ENCODE data around the gene PLPPR1.
"Not testable (repeated sequence)": the region's sequence is repeated elsewhere in the genome, so short reads cannot be mapped to it uniquely, and the experiment has no call there.

The PLPPR1 gene

DNA sequence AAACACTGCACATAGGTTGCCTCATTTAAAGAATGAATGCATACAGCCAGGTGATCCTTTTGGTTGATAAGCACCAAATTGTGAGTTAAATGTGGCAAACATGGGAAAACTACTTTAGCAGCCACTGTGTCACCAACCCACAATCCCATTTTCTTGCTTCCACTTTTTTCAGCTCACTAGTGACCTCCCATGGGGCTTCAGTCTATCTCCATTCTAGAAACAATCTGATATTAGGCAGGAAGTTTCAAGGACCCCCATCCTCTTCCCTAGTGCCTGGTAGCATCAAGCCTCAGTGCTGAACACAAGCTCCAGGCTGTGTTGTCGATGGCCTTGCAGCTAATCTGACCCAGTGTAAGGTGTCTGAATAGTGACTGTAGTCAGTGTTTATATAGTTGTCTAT, 66.2 kb downstream of the PLPPR1 start:
- H3K9ac ChIP-seq: no peak overlapping the region

DNA sequence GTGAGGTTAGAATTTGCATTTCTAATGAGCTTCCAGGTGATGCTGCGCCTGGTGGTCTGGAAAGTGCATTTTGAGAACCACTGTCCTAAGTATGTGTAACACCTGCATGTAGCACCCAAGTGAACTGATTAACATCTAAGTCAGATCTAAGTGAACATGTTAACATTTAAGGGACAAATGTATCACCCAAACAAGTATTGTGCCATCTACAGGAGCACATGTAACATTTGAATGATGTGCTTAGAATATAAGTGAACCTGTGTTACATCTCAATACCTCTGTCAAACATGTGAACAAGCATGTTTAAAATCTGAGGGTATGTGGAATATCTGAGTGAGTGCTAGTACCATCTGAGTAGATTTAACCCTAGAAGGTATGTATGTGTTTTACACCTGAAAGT, 68.7 kb downstream of the PLPPR1 start:
- no peak for TF ChIP-seq Cebpa-rat (IDR thresholded peaks at IDR 0.05)
- no peak overlapping the region for H3K27ac ChIP-seq

More for the DNA sequence above, 66.2 kb downstream of the PLPPR1 start:
- no peaks in the 10 kb centered on the region for H4K20me1 ChIP-seq
- H3K4me2 ChIP-seq: no peak overlapping the region
- no peak overlapping the region for H3K27ac ChIP-seq
- no peaks in the 10 kb centered on the region for H3K9me3 ChIP-seq (replicated peaks in 1 of 11)
- no peaks in the 10 kb centered on the region for H3K4me1 ChIP-seq
- no peaks in the 10 kb centered on the region for H3K36me3 ChIP-seq
- no peak for TF ChIP-seq Cebpa-rat (IDR thresholded peaks at IDR 0.05)
- H3K27me3 ChIP-seq: no peaks in the 10 kb centered on the region
- H3K4me3 ChIP-seq: no peak overlapping the region

DNA sequence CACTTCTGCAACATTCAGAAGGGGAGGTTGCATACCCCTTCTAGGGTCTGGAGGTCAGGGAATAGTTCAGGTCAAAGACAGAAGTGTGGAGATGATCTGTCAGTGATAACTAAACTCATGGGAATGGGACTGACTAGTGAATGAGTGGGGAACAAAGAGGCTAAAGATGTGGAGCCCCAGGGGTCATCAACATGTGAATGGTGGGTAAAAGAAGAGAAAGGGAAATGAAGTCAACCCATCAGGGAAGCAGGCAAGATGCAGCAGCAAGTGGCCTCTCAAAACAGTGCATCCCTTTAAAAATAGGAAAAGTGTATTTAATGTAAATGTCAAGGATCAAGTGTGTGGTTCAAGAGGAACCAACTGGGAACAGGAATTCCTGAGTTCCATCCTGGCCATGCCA, 69.9 kb downstream of the PLPPR1 start:
- TF ChIP-seq Cebpa-rat (IDR thresholded peaks at IDR 0.05): no peak
- H3K36me3 ChIP-seq: no peaks in the 10 kb centered on the region
- H3K4me3 ChIP-seq: no peak overlapping the region
- H3K9ac ChIP-seq: no peak overlapping the region
- H3K27me3 ChIP-seq: no peaks in the 10 kb centered on the region
- H3K9me3 ChIP-seq (replicated peaks in 1 of 11): no peaks in the 10 kb centered on the region
- H4K20me1 ChIP-seq: no peaks in the 10 kb centered on the region
- no peak overlapping the region for H3K4me2 ChIP-seq
- H3K27ac ChIP-seq: no peak overlapping the region
- no peaks in the 10 kb centered on the region for H3K4me1 ChIP-seq

More for the DNA sequence above, 68.7 kb downstream of the PLPPR1 start:
- Histone ChIP-seq H3K9me3 (replicated peaks in 1 of 11) (no peaks in the 10 kb centered on the region), H3K27me3 (no peaks in the 10 kb centered on the region), H3K36me3 (no peaks in the 10 kb centered on the region), H3K4me2 (no peak overlapping the region), H3K9ac (no peak overlapping the region), H3K4me1 (no peaks in the 10 kb centered on the region), H4K20me1 (no peaks in the 10 kb centered on the region), H3K4me3 (no peak overlapping the region)

DNA sequence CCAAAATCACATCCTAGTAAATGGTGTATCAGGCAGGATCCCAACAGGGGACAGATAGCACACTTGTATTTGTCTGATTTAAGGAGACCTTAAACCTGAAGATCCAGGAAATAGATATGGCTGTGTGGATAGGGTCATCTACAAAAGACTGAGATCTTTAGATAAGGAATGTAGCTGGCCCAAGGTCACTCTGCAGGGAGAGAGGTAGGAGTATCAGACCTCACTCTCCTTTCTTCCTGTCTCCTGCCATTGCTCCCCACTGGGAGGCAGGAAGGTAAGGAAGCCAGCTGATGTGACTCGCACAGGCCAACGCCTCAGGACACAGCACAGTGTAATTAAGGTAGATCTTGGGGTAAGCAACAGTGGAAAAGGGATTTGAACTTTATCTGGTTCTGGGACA, 85.8 kb downstream of the PLPPR1 start:
- H3K27ac ChIP-seq: no peak overlapping the region
- H3K4me1 ChIP-seq: no peaks in the 10 kb centered on the region; a peak in 1 of 20 replicates
- no peak overlapping the region for H3K4me2 ChIP-seq
- TF ChIP-seq Cebpa-rat (IDR thresholded peaks at IDR 0.05): no peak
- H3K27me3 ChIP-seq: no peaks in the 10 kb centered on the region
- no peak overlapping the region for H3K4me3 ChIP-seq
- H4K20me1 ChIP-seq: no peaks in the 10 kb centered on the region
- peaks cover 0 to 1% (median 0%) of the 10 kb centered on the region in 11 experiments; a peak in 1 of 22 replicates for H3K9me3 ChIP-seq (replicated peaks in 1 of 11)
- H3K9ac ChIP-seq: no peak overlapping the region
- no peaks in the 10 kb centered on the region for H3K36me3 ChIP-seq

DNA sequence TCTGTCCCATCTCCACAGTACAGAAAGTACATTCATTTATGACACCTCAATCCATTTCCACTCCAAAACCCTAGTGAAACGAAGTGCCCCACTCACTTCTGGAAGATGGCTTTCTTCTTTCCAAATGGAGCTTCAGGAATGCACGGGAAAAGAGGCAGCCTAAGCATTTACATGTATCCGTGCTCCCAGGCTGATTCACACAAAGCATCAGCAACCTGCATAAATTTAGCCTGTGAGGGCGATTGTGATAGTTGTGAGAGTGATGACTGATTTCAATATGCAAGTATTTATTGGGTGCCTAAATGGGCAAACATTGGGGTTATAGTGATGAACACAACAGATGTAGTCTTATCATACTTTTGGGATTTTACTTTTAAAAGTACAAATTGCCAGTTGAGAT, 86.6 kb downstream of the PLPPR1 start:
- Histone ChIP-seq H3K36me3 (no peaks in the 10 kb centered on the region), H3K4me2 (no peak overlapping the region), H3K27me3 (no peaks in the 10 kb centered on the region), H3K4me3 (no peak overlapping the region), H4K20me1 (no peaks in the 10 kb centered on the region), H3K9ac (no peak overlapping the region), H3K9me3 (replicated peaks in 1 of 11) (no peaks in the 10 kb centered on the region), H3K27ac (no peak overlapping the region), H3K4me1 (no peaks in the 10 kb centered on the region; a peak in 1 of 20 replicates)
- TF ChIP-seq Cebpa-rat (IDR thresholded peaks at IDR 0.05): no peak

DNA sequence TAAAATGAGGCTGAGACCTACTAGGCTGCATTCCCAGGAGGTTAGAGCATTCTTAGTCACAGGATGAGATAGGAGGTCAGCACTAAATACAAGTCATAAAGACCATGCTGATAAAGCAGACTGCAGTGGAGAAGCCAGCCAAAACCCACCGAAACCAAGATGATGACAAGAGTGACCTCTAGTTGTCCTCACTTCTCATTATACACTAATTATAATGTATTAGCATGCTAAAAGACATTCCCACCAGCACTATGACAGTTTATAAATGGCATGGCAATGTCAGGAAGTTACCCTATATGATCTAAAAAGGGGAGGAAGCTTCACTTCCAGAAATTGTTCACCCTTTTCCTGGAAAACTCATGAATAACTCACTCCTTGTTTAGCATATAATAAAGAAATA, 88.6 kb downstream of the PLPPR1 start:
- Histone ChIP-seq H3K4me1 (no peaks in the 10 kb centered on the region; a peak in 1 of 20 replicates), H3K4me2 (peak overlapping the region in 1 of 11 experiments; percentile 13; a peak in 1 of 22 replicates), H3K9me3 (replicated peaks in 1 of 11) (0 out of 22 replicates have a peak, but pooled peaks cover 0 to 4% (median 0%) of the 10 kb centered on the region in 11 experiments), H3K27ac (no peak overlapping the region), H3K9ac (no peak overlapping the region), H4K20me1 (no peaks in the 10 kb centered on the region), H3K27me3 (no peaks in the 10 kb centered on the region), H3K36me3 (no peaks in the 10 kb centered on the region), H3K4me3 (no peak overlapping the region)
- no peak for TF ChIP-seq Cebpa-rat (IDR thresholded peaks at IDR 0.05)

DNA sequence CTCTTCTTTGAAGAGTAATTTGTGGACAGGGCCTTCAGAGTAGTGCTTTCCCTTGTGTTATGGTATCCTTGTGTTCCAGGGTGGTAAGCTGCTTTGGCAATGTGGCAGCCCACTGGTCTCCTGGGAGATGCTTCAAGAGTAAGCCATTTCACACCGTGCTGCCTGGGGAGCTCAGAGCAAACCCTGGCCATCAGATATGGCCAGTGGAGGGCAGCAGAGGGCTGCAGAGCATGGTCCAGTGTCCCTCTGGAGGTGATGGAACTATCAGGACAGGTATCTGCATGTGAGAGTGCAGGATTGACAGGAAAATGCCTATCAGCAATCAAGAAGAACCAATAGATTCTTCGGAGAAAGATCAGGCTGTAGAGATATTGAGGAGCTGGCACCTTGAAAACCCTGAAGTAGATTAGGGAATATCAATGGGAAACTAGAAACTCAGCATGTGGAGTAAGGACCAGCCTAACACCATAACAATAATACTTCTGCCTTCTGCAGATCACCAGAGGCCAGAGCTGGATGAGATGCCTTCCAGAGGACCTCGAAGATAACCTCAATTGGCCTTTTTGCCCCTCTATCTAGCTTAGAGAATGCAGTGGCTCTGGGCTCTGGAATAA, 90.8 kb downstream of the PLPPR1 start:
- peaks cover 18 to 24% (median 19%) of the 10 kb centered on the region in 11 experiments for H3K9me3 ChIP-seq (replicated peaks in 1 of 11)
- H4K20me1 ChIP-seq: no peaks in the 10 kb centered on the region
- no peaks in the 10 kb centered on the region; a peak in 1 of 20 replicates for H3K4me1 ChIP-seq
- H3K27me3 ChIP-seq: no peaks in the 10 kb centered on the region
- no peaks in the 10 kb centered on the region for H3K36me3 ChIP-seq
- no peak overlapping the region for H3K27ac ChIP-seq
- TF ChIP-seq Cebpa-rat (IDR thresholded peaks at IDR 0.05): no peak
- no peak overlapping the region for H3K4me2 ChIP-seq
- no peak overlapping the region for H3K4me3 ChIP-seq
- H3K9ac ChIP-seq: no peak overlapping the region

DNA sequence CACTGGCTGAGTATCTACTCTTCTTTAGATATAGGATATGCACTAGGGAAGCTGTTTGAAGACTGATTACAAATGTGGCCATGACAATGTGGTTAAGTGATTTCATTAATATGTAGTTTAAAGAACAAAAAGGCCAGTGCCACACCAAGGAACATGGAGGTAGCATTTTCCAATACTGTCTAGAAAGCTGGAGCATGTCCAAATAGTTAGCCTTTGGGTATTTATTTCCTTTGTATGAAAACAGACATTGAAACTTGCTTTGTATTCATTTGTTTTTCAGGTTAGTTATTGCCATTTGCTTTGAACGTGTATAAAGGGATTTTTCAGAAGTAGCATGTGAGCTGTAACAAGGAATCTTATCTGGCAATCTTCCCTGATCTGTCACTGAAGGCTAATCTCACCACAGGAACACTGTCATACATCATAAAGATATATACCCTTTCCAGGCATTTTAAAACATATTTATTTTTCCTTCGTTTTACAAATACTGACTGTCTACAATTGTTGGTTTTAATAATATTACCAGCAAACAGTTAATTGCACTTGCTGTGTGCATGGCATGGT, 93.4 kb downstream of the PLPPR1 start:
- H3K27me3 ChIP-seq: no peaks in the 10 kb centered on the region
- no peak overlapping the region for H3K9ac ChIP-seq
- no peak overlapping the region for H3K27ac ChIP-seq
- H4K20me1 ChIP-seq: no peaks in the 10 kb centered on the region
- H3K9me3 ChIP-seq (replicated peaks in 1 of 11): peaks cover 24 to 37% (median 31%) of the 10 kb centered on the region in 11 experiments
- H3K4me2 ChIP-seq: no peak overlapping the region
- H3K4me1 ChIP-seq: no peaks in the 10 kb centered on the region; a peak in 1 of 20 replicates
- no peak overlapping the region for H3K4me3 ChIP-seq
- no peak for TF ChIP-seq Cebpa-rat (IDR thresholded peaks at IDR 0.05)
- no peaks in the 10 kb centered on the region for H3K36me3 ChIP-seq

DNA sequence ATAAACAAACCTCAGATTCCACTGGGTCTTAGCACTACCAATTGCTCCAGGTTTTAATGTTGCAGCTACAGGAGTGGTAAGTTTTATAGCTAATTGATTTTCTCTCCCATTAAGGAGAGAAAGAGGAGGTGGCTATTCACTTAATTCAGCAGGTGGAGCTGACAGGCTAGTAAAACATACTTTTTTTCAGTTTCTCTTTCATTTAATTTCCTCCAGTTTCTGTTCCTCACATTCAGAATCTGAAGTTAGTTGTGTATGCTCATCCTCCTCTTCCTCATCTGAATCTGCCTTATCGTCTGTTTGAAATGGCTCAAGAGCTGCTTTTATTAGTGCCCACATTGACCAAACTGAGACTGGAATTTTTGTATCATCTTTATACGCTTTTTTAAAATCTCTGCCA, 98.0 kb downstream of the PLPPR1 start:
- Histone ChIP-seq H3K27me3 (no peaks in the 10 kb centered on the region), H3K4me1 (no peaks in the 10 kb centered on the region), H4K20me1 (no peaks in the 10 kb centered on the region), H3K27ac (no peak overlapping the region), H3K4me3 (no peak overlapping the region), H3K36me3 (no peaks in the 10 kb centered on the region), H3K9ac (no peak overlapping the region), H3K9me3 (replicated peaks in 1 of 11) (peaks cover 35 to 48% (median 40%) of the 10 kb centered on the region in 11 experiments), H3K4me2 (no peak overlapping the region)
- no peak for TF ChIP-seq Cebpa-rat (IDR thresholded peaks at IDR 0.05)

DNA sequence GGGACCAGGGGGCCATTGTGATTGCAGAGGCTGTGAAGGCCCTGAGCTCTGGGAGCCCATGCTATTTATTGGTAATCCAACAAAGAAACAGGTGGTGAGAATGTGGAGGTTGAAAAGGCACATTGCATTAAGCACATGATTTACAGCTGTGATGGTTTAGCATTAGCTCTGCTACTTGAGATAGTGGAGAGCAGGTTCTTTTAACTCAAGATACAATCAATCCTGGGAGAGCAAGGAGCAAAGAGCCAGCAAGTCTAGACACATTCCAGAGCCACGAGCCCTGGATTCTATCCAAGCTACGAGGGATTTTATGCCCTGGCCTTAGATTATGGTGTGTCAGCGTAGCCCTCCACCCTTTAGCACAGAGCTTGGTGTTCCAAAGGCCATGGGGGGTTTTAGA, 98.8 kb downstream of the PLPPR1 start:
- not testable (repeated sequence) for H3K4me3 ChIP-seq, H3K4me1 ChIP-seq, H3K9ac ChIP-seq, H3K27me3 ChIP-seq, H3K27ac ChIP-seq, H3K4me2 ChIP-seq, H3K36me3 ChIP-seq, H4K20me1 ChIP-seq
- peaks cover 35 to 44% (median 40%) of the 10 kb centered on the region in 11 experiments for H3K9me3 ChIP-seq (replicated peaks in 1 of 11)

Data from BLaER1 treated with 17β-estradiol and CSF1 and Interleukin-3, amounts not matched to agents 10 nM and 100 nM (cell line).